DOHH2 (cell line): ENCODE results near the gene PAPPA.

Source experiments
- H3F3A ChIP-seq: fragments of 200-600 bp; sonication (generic), shearing (Covaris generic); 2 replicates; pipeline ENCODE4 v1.6.0; 2016; ENCODE audit warnings: antibody characterized with exemption, mild to moderate bottlenecking; ENCODE audit not compliant: control insufficient read depth, insufficient read depth
- H3K27ac ChIP-seq: fragments of 200-600 bp; sonication (generic); 2 replicates; pipeline ENCODE4 v1.5.1; 2014; ENCODE audit warnings: low read depth, mild to moderate bottlenecking, low read length, moderate library complexity
- H3K27me3 ChIP-seq: fragments of 200-600 bp; sonication (generic); 2 replicates; pipeline ENCODE4 v1.6.1; 2014; ENCODE audit warnings: mild to moderate bottlenecking, low read length, mixed read lengths; ENCODE audit not compliant: control insufficient read depth
- H3K36me3 ChIP-seq: fragments of 200-600 bp; sonication (generic); 2 replicates; pipeline ENCODE4 v1.6.1; 2014; ENCODE audit warnings: mild to moderate bottlenecking, low read length, moderate library complexity, mixed read lengths; ENCODE audit not compliant: control insufficient read depth
- H3K4me1 ChIP-seq: fragments of 200-600 bp; sonication (generic); 2 replicates; pipeline ENCODE4 v1.6.1; 2014; ENCODE audit warnings: mild to moderate bottlenecking, low read length, mixed read lengths; ENCODE audit not compliant: control insufficient read depth
- H3K4me2 ChIP-seq: fragments of 200-600 bp; sonication (generic); 2 replicates; pipeline ENCODE4 v1.6.0; 2014; ENCODE audit warnings: mild to moderate bottlenecking, low read length, moderate library complexity
- H3K4me3 ChIP-seq: fragments of 200-600 bp; sonication (generic); 2 replicates; pipeline ENCODE4 v1.5.1; 2014; ENCODE audit warnings: mild to moderate bottlenecking, low read length, mixed read lengths
- H3K79me2 ChIP-seq: fragments of 200-600 bp; sonication (generic); 2 replicates; pipeline ENCODE4 v1.6.1; 2014; ENCODE audit warnings: mild to moderate bottlenecking, low read length, mixed read lengths; ENCODE audit not compliant: control insufficient read depth
- H3K9me2 ChIP-seq: fragments of 200-600 bp; sonication (generic); replicated peaks from 2 replicates; pipeline ENCODE4 v1.6.1; 2014; ENCODE audit warnings: mild to moderate bottlenecking, low read length, mixed read lengths; ENCODE audit not compliant: control insufficient read depth
- H3K9me3 ChIP-seq: fragments of 200-600 bp; sonication (generic); 2 replicates; pipeline ENCODE4 v1.6.1; 2014; ENCODE audit warnings: antibody characterized with exemption, low read length, mixed read lengths; ENCODE audit not compliant: control insufficient read depth, insufficient read depth
- H4K20me1 ChIP-seq: fragments of 200-600 bp; sonication (generic); 2 replicates; pipeline ENCODE4 v1.6.0; 2014; ENCODE audit warnings: low read depth, mild to moderate bottlenecking, antibody characterized with exemption, low read length, moderate library complexity; ENCODE audit not compliant: control insufficient read depth, insufficient read depth
- EZH2phosphoT487 ChIP-seq: fragments of 200-600 bp; sonication (generic); IDR thresholded peaks from 2 replicates; pipeline ENCODE4 v1.6.1; 2017; ENCODE audit warnings: borderline replicate concordance, mild to moderate bottlenecking, antibody characterized with exemption, low read length, moderate library complexity, mixed read lengths
- TF ChIP-seq, protein P1 (sequence below): fragments of 200-600 bp; sonication (generic); IDR thresholded peaks from one replicate; pipeline ENCODE4 v1.5.1; 2014; ENCODE audit warnings: antibody characterized with exemption, mild to moderate bottlenecking, low read depth, low read length; ENCODE audit not compliant: poor library complexity, severe bottlenecking

PAPPA gene

DNA sequence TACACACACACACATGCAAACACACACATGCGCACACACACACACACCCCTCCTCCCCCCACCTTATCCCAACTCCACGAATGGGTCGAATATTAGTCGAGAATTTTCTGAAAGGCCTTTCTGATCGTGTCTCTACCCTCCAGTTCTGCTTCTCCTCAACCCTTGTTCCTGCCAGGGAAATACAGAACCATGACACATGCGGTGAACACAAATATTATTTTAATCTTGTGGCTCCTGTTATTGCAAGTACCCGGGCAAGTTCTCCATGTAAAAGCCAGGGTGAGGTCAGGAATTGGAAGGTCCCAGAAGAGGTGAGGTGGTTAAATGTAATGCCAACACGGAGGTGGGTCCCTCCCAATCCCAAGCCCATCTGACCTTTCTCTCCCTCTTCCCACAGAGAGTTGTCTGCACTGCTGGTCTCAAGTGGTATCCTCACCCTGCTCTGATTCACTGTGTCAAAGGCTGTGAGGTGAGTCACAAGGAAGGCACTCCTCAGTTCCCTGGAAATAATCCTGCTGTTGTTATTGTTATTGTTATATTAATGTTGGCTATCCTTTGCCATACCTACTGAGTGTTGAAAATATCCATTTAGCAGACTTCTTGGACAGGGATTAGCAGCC is 223.7 kb downstream of the PAPPA start:
- Histone ChIP-seq H3K4me2 (no peak overlapping the region), H3K9me3 (no peaks in the 10 kb centered on the region), H3K27me3 (no peaks in the 10 kb centered on the region), H3K9me2 (no peaks in the 10 kb centered on the region), H3K27ac (no peak overlapping the region), H3K36me3 (no peaks in the 10 kb centered on the region), H3K79me2 (no peaks in the 10 kb centered on the region), H4K20me1 (no peaks in the 10 kb centered on the region), H3K4me1 (no peaks in the 10 kb centered on the region), H3K4me3 (no peak overlapping the region), H3F3A (no peaks in the 10 kb centered on the region)
- no peak for TF ChIP-seq EZH2phosphoT487
- TF ChIP-seq, protein P1, sequence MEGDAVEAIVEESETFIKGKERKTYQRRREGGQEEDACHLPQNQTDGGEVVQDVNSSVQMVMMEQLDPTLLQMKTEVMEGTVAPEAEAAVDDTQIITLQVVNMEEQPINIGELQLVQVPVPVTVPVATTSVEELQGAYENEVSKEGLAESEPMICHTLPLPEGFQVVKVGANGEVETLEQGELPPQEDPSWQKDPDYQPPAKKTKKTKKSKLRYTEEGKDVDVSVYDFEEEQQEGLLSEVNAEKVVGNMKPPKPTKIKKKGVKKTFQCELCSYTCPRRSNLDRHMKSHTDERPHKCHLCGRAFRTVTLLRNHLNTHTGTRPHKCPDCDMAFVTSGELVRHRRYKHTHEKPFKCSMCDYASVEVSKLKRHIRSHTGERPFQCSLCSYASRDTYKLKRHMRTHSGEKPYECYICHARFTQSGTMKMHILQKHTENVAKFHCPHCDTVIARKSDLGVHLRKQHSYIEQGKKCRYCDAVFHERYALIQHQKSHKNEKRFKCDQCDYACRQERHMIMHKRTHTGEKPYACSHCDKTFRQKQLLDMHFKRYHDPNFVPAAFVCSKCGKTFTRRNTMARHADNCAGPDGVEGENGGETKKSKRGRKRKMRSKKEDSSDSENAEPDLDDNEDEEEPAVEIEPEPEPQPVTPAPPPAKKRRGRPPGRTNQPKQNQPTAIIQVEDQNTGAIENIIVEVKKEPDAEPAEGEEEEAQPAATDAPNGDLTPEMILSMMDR = no peak

DNA sequence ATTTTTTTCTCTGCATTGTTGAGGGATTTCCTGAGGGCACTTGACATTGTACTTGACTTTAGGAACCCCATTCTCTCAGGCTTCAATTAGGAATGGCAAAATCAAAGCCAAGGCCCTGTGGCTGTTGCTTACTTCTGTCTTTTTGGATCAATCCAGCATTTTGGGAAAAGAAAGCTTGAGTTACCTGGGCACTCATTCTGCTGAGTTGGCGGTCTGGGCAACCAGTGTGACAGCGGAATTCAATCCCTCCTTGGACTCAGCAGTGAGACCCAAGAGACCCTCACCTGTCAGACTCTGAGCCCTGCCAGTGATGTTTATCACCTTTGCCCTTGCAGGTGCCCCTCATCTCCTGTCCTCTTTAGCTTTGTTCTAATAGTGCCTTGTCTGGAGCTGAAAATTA is 225.3 kb downstream of the PAPPA start:
- Histone ChIP-seq H3K27ac (no peak overlapping the region), H3K4me3 (no peak overlapping the region), H3F3A (no peaks in the 10 kb centered on the region), H3K9me2 (no peaks in the 10 kb centered on the region), H3K36me3 (no peaks in the 10 kb centered on the region), H3K27me3 (no peaks in the 10 kb centered on the region), H3K4me2 (no peak overlapping the region), H4K20me1 (no peaks in the 10 kb centered on the region), H3K4me1 (peaks cover 3% of the 10 kb centered on the region; the same call in 1 of the 2 replicates), H3K9me3 (no peaks in the 10 kb centered on the region), H3K79me2 (no peaks in the 10 kb centered on the region)
- TF ChIP-seq, protein P1 = no peak
- TF ChIP-seq EZH2phosphoT487 = no peak

DNA sequence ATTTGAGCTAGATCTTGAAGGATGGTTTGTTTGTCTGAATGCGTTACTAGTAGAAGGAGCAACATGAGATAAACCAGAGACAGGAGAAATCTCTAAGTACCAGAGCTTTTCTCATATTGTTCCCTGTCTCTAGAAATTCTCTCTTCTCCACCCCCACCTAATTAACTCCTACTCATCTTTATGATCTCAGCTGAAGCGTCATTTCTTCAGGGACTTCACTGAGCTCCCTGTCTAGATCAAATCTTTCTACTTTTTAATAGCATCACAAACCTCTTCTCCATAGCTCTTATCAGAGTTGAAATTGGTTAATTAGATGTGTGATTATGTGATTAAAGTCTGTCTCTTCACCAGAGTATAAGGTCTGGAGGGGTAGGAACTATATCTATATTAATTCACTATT is 226.2 kb downstream of the PAPPA start:
- H3K79me2 ChIP-seq = no peaks in the 10 kb centered on the region
- TF ChIP-seq, protein P1 = no peak
- no peak for TF ChIP-seq EZH2phosphoT487
- H3K27me3 ChIP-seq = no peaks in the 10 kb centered on the region
- H3K4me2 ChIP-seq = no peak overlapping the region
- H3K4me1 ChIP-seq = peaks cover 3% of the 10 kb centered on the region; the same call in 1 of the 2 replicates
- H3F3A ChIP-seq = no peaks in the 10 kb centered on the region
- no peaks in the 10 kb centered on the region for H3K36me3 ChIP-seq
- no peak overlapping the region for H3K27ac ChIP-seq
- H3K4me3 ChIP-seq = no peak overlapping the region
- H3K9me3 ChIP-seq = no peaks in the 10 kb centered on the region
- no peaks in the 10 kb centered on the region for H4K20me1 ChIP-seq
- no peaks in the 10 kb centered on the region for H3K9me2 ChIP-seq
